HFFc6 (cell line): ENCODE measurements around the gene MFSD2B. TPM values are rescaled to one million over a fixed set of nuclear protein-coding genes. Genes with fewer than 3 reads are reported as not detected.

Source experiments
- DNase-seq: peaks from one replicate; pipeline ENCODE4 v3.0.0-alpha.2; 2018
- H3K27ac Mint-ChIP-seq: 2 replicates; pipeline ENCODE4 v1.8.0; 2020; ENCODE audit warnings: mild to moderate bottlenecking, mixed read lengths
- H3K27me3 Mint-ChIP-seq: 2 replicates; pipeline ENCODE4 v1.8.0; 2021; ENCODE audit warnings: mild to moderate bottlenecking, moderate library complexity, mixed read lengths; ENCODE audit not compliant: insufficient read depth
- H3K36me3 Mint-ChIP-seq: 2 replicates; pipeline ENCODE4 v1.8.0; 2021; ENCODE audit warnings: low read depth, mixed read lengths
- H3K4me1 Mint-ChIP-seq: 2 replicates; pipeline ENCODE4 v1.8.0; 2020; ENCODE audit warnings: low read depth, mixed read lengths
- H3K4me3 Mint-ChIP-seq: 2 replicates; pipeline ENCODE4 v1.8.0; 2020; ENCODE audit warnings: mild to moderate bottlenecking, moderate library complexity, mixed read lengths
- H3K9me3 Mint-ChIP-seq: 2 replicates; pipeline ENCODE4 v1.8.0; 2020; ENCODE audit warnings: mild to moderate bottlenecking, mixed read lengths
- CTCF ChIP-seq: fragments of 200-600 bp; sonication (generic); IDR thresholded peaks from 2 replicates; pipeline ENCODE4 v1.5.0; 2021; ENCODE audit warnings: antibody characterized with exemption, mild to moderate bottlenecking
- total RNA-seq, 6 experiments: library from RNA; stranded (reverse); fragmentation: NEBNext Ultra II Directional; extraction: Animal tissue kit (Norgen Biotek cat#: 25700); gene quantifications; 2 replicates in 1 of 6; 3 replicates in 5 of 6; pipeline ENCODE4 v1.2.3, GENCODE V29; 2021

MFSD2B gene
- total RNA-seq, 6 experiments from 2014 or later = 0.18 to 0.35 (median 0.24) TPM

GRCh38 chr2:24049485-24050021 lies 39.7 kb downstream of the MFSD2B start, which contains the start of gene FKBP1B:
FKBP1B (plus strand) TSS chr2:24049741; CDS start chr2:24049850, 109 bp downstream.
- H3K4me3 Mint-ChIP-seq = no peak within 1 kb of the TSS
- peaks cover 26% of the 10 kb centered on the region for H3K4me1 Mint-ChIP-seq
- H3K27me3 Mint-ChIP-seq = no peaks in the 10 kb centered on the region; the same call in 1 of the 2 replicates
- H3K27ac Mint-ChIP-seq = no peak within 1 kb of the TSS; the same call in 1 of the 2 replicates
- no peaks in the 10 kb centered on the region for H3K9me3 Mint-ChIP-seq
- TF ChIP-seq CTCF = no peak
- peak; percentile 22 for DNase-seq
- no peaks in the 10 kb centered on the region for H3K36me3 Mint-ChIP-seq

DNA sequence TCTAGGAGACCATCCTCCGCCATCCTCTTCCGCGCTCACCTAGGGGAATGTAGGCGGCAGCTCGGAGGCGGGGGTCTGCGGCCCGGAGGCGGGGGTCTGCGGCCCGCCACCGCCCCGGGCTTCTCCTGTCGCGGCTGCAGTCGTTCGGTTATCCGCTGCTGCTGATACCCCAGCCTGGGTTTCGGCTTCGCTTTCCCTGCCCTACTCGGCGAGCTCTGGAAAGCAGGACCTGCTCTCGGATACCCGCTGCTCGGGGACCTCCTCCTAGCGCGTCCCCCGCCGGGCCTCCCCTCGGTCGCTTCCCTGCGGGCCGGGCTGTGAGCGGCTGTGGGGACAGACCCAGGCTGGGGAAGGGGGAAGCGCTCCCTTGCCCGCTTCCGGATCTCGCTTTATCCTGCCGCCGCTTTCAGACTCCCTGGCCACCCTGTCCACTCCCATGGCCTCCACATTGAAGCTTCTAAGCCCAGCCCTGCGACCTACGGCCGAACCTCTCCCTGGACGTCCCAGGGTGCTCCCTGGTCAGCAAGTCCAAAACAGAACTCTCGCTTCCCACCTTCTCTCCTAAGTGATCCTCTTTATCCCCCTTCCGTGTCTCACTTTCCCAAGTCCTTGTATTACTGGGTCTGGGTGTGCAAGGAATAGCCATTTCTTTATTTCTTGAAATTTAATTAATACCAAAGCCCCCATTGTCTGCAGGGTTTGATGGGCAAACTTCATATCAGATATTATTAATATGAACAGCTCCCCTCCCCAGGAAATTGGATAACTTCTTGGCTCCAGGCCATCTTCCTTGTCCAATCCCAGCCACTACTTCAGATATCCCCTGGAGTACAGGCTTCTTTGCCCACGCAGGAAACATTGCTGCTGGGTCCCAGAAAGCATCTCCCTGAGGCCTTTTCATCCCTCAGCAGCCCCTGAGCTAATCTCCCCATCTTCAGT lies 40.4 kb downstream of the MFSD2B start:
- Mint-ChIP-seq H3K27me3 (no peaks in the 10 kb centered on the region; the same call in none of the 2 replicates), H3K27ac (no peak overlapping the region), H3K9me3 (no peaks in the 10 kb centered on the region), H3K4me3 (no peak overlapping the region), H3K36me3 (no peaks in the 10 kb centered on the region), H3K4me1 (peaks cover 19% of the 10 kb centered on the region)
- DNase-seq = no peak
- no peak for TF ChIP-seq CTCF

DNA sequence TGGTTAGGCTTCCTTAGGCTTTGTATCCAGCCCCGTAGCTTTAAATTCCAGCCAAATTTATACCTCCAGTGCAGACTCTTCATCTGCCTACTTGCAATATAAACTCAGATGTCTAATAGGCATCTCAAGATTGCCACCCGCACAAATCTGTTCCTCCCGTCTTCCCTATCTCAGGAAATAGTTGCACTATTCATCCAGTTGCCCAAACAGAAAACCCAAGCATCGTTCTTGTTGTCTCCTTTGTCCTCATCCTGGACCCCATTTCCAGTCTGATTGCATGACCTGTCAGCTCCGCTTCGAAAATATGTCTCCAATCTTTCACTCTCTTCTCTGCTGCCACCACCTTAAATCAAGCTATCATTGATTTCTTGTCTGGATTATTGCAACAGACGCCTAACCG lies 41.9 kb downstream of the MFSD2B start:
- no peak for TF ChIP-seq CTCF
- no peak overlapping the region for H3K27ac Mint-ChIP-seq
- H3K4me1 Mint-ChIP-seq = peaks cover 11% of the 10 kb centered on the region
- H3K27me3 Mint-ChIP-seq = no peaks in the 10 kb centered on the region; the same call in none of the 2 replicates
- H3K4me3 Mint-ChIP-seq = no peak overlapping the region
- H3K9me3 Mint-ChIP-seq = no peaks in the 10 kb centered on the region
- no peaks in the 10 kb centered on the region for H3K36me3 Mint-ChIP-seq
- no peak for DNase-seq

DNA sequence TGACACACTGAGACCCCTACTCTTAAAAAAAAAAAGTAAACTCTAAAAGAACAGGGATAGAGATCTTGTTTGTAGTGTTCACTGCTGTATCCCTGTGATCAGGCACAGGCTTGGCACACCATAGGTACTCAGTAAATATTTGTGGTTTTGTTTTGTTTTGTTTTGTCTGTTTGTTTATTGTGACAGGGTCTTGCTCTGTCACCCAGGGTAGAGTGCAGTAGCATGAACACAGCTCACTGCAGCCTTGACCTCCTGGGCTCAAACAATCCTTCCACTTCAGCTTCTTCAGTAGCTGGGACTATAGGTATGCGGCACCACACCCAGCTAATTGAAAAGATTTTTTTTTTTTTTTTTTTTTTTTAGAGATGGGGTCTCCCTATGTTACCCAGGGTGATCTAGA lies 43.1 kb downstream of the MFSD2B start:
- Mint-ChIP-seq H3K27me3 (no peaks in the 10 kb centered on the region; the same call in 1 of the 2 replicates), H3K9me3 (no peaks in the 10 kb centered on the region), H3K4me3 (no peak overlapping the region), H3K4me1 (peaks cover 6% of the 10 kb centered on the region), H3K36me3 (no peaks in the 10 kb centered on the region), H3K27ac (no peak overlapping the region)
- no peak for DNase-seq
- TF ChIP-seq CTCF = no peak

DNA sequence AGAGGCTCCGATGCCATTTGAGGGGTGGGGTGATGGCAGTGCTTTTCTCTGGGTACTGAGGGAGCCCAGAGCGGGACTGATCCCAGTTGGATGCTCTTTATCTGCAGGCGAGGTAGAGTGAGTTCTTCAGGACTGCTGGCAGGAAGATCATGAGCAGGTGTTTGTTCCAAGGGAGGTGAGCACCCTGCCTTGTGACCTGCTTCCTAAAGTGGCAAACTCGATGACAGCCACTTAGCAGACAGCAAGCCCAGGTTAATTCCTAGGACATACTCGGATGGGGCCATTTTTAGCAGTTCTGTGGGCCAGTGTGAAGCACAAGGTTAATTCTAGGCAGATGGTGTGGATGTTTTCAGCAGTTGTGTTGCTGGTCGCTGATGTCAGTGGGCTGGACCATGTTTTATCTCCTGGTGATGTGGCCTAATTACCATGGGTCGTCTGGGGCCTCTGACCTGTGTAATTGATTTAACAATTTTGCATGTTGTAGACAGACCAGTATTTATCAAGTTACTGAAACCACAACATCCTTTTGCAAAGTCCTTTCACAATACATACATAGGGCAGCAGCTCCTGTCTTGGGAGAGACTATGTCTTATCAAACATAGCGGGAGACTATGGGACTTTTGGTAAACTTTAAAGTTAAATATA lies 44.6 kb downstream of the MFSD2B start:
- TF ChIP-seq CTCF = no peak
- no peaks in the 10 kb centered on the region for H3K4me1 Mint-ChIP-seq
- no peaks in the 10 kb centered on the region for H3K9me3 Mint-ChIP-seq
- no peak overlapping the region for H3K4me3 Mint-ChIP-seq
- no peak overlapping the region for H3K27ac Mint-ChIP-seq
- H3K27me3 Mint-ChIP-seq = no peaks in the 10 kb centered on the region; the same call in 1 of the 2 replicates
- no peak for DNase-seq
- no peaks in the 10 kb centered on the region for H3K36me3 Mint-ChIP-seq
